SJSA1 (cell line): ENCODE measurements around the gene CHST8. TPM values are rescaled to one million over a fixed set of nuclear protein-coding genes. Genes with fewer than 3 reads are reported as not detected.

Source experiments
- DNase-seq, 2 experiments: peaks; one replicate each; pipeline ENCODE4 v3.0.0-alpha.2; 2015 to 2020; ENCODE audit warnings: low spot score in 2 of 2, low read depth in 1 of 2
- H3K27ac ChIP-seq: fragments of 250-450 bp; sonication (Bioruptor Pico); 2 replicates; pipeline ENCODE4 v1.5.1; 2020; ENCODE audit warnings: mild to moderate bottlenecking, moderate library complexity
- H3K27me3 ChIP-seq: fragments of 250-450 bp; sonication (Bioruptor Pico); replicated peaks from 2 replicates; pipeline ENCODE4 v1.5.1; 2020; ENCODE audit warnings: mild to moderate bottlenecking, moderate library complexity
- H3K36me3 ChIP-seq: fragments of 250-450 bp; sonication (Bioruptor Pico); 2 replicates; pipeline ENCODE4 v1.5.1; 2020; ENCODE audit warnings: mild to moderate bottlenecking
- H3K4me1 ChIP-seq: fragments of 250-450 bp; sonication (Bioruptor Pico); replicated peaks from 2 replicates; pipeline ENCODE4 v1.6.1; 2021; ENCODE audit warnings: mild to moderate bottlenecking
- H3K4me3 ChIP-seq: fragments of 250-450 bp; sonication (Bioruptor Pico); 2 replicates; pipeline ENCODE4 v1.5.1; 2020; ENCODE audit warnings: mild to moderate bottlenecking
- H3K9me3 ChIP-seq: fragments of 250-450 bp; sonication (Bioruptor Pico); replicated peaks from 2 replicates; pipeline ENCODE4 v1.5.1; 2020; ENCODE audit warnings: mild to moderate bottlenecking
- total RNA-seq: library from RNA; depleted of rRNA; stranded (reverse); fragments of >200 nt; shearing (Covaris generic); gene quantifications from 2 replicates; pipeline ENCODE4 v1.2.3, GENCODE V29; 2014

CHST8 gene
- total RNA-seq, 1 experiment from 2014 or later, result not detected

GRCh38 chr19:33750587-33751435, 129.1 kb downstream of the CHST8 start:
- no peak overlapping the region for H3K27ac ChIP-seq
- no peak overlapping the region for H3K4me3 ChIP-seq
- no peak for DNase-seq
- peaks cover 9% of the 10 kb centered on the region for H3K27me3 ChIP-seq
- no peaks in the 10 kb centered on the region for H3K9me3 ChIP-seq
- no peaks in the 10 kb centered on the region for H3K4me1 ChIP-seq
- H3K36me3 ChIP-seq, result no peaks in the 10 kb centered on the region

GRCh38 chr19:33751436-33751770, 129.7 kb downstream of the CHST8 start:
- DNase-seq, result no peak
- no peaks in the 10 kb centered on the region for H3K4me1 ChIP-seq
- no peak overlapping the region for H3K4me3 ChIP-seq
- no peaks in the 10 kb centered on the region for H3K36me3 ChIP-seq
- H3K27me3 ChIP-seq, result peaks cover 9% of the 10 kb centered on the region
- no peak overlapping the region for H3K27ac ChIP-seq
- no peaks in the 10 kb centered on the region for H3K9me3 ChIP-seq

- Histone ChIP-seq H3K9me3 (no peaks in the 10 kb centered on the region), H3K27ac (no peak overlapping the region), H3K27me3 (peaks cover 8% of the 10 kb centered on the region; the same call in 1 of the 2 replicates), H3K4me3 (no peak overlapping the region), H3K4me1 (no peaks in the 10 kb centered on the region), H3K36me3 (no peaks in the 10 kb centered on the region)
- DNase-seq, result no peak
Measured at GRCh38 chr19:33752018-33752800, 130.5 kb downstream of the CHST8 start.

GRCh38 chr19:33752945-33753344, 131.2 kb downstream of the CHST8 start:
- no peak overlapping the region for H3K27ac ChIP-seq
- H3K27me3 ChIP-seq, result peaks cover 4% of the 10 kb centered on the region; the same call in 1 of the 2 replicates
- H3K4me1 ChIP-seq, result no peaks in the 10 kb centered on the region
- DNase-seq, result no peak
- H3K4me3 ChIP-seq, result no peak overlapping the region
- no peaks in the 10 kb centered on the region for H3K36me3 ChIP-seq
- H3K9me3 ChIP-seq, result no peaks in the 10 kb centered on the region

GRCh38 chr19:33754361-33754760, 132.6 kb downstream of the CHST8 start:
- Histone ChIP-seq H3K36me3 (no peaks in the 10 kb centered on the region), H3K27ac (no peak overlapping the region), H3K27me3 (peaks cover 4% of the 10 kb centered on the region; the same call in 1 of the 2 replicates), H3K4me1 (peaks cover 10% of the 10 kb centered on the region), H3K9me3 (no peaks in the 10 kb centered on the region), H3K4me3 (no peak overlapping the region)
- no peak for DNase-seq

- Histone ChIP-seq H3K9me3 (no peaks in the 10 kb centered on the region), H3K4me3 (no peak overlapping the region), H3K27me3 (peaks cover 4% of the 10 kb centered on the region; the same call in 1 of the 2 replicates), H3K4me1 (peaks cover 10% of the 10 kb centered on the region), H3K27ac (no peak overlapping the region), H3K36me3 (no peaks in the 10 kb centered on the region)
- DNase-seq, result no peak
Measured at GRCh38 chr19:33755099-33756035, 133.6 kb downstream of the CHST8 start.

- Histone ChIP-seq H3K4me1 (peaks cover 10% of the 10 kb centered on the region), H3K4me3 (no peak overlapping the region), H3K36me3 (no peaks in the 10 kb centered on the region), H3K27ac (no peak overlapping the region), H3K27me3 (peaks cover 4% of the 10 kb centered on the region; the same call in 1 of the 2 replicates), H3K9me3 (no peaks in the 10 kb centered on the region)
- DNase-seq, result no peak
Measured at GRCh38 chr19:33756177-33756576, 134.4 kb downstream of the CHST8 start.

GRCh38 chr19:33758541-33759013, 136.8 kb downstream of the CHST8 start:
- peak; percentile 48 to 59 for DNase-seq
- Histone ChIP-seq H3K27ac (no peak overlapping the region), H3K4me3 (no peak overlapping the region), H3K9me3 (no peaks in the 10 kb centered on the region), H3K27me3 (no peaks in the 10 kb centered on the region), H3K4me1 (peaks cover 10% of the 10 kb centered on the region), H3K36me3 (no peaks in the 10 kb centered on the region)

GRCh38 chr19:33759356-33759755, 137.6 kb downstream of the CHST8 start:
- Histone ChIP-seq H3K27me3 (no peaks in the 10 kb centered on the region), H3K4me3 (no peak overlapping the region), H3K27ac (no peak overlapping the region), H3K9me3 (no peaks in the 10 kb centered on the region), H3K4me1 (peaks cover 10% of the 10 kb centered on the region), H3K36me3 (no peaks in the 10 kb centered on the region)
- no peak for DNase-seq

- no peak overlapping the region for H3K4me3 ChIP-seq
- H3K27ac ChIP-seq, result no peak overlapping the region
- H3K36me3 ChIP-seq, result no peaks in the 10 kb centered on the region
- H3K27me3 ChIP-seq, result no peaks in the 10 kb centered on the region; the same call in 1 of the 2 replicates
- no peaks in the 10 kb centered on the region for H3K9me3 ChIP-seq
- DNase-seq, result no peak
- H3K4me1 ChIP-seq, result peaks cover 4% of the 10 kb centered on the region
Measured at GRCh38 chr19:33763633-33764371, 142.0 kb downstream of the CHST8 start.

- Histone ChIP-seq H3K27me3 (peaks cover 3% of the 10 kb centered on the region; the same call in 1 of the 2 replicates), H3K4me3 (no peak overlapping the region), H3K9me3 (no peaks in the 10 kb centered on the region), H3K27ac (no peak overlapping the region), H3K36me3 (no peaks in the 10 kb centered on the region), H3K4me1 (no peaks in the 10 kb centered on the region)
- DNase-seq, result no peak
Measured at GRCh38 chr19:33766623-33767022, 144.9 kb downstream of the CHST8 start.

- Histone ChIP-seq H3K36me3 (no peaks in the 10 kb centered on the region), H3K9me3 (no peaks in the 10 kb centered on the region), H3K4me3 (no peak overlapping the region), H3K4me1 (no peaks in the 10 kb centered on the region), H3K27me3 (peaks cover 3% of the 10 kb centered on the region; the same call in 1 of the 2 replicates), H3K27ac (no peak overlapping the region)
- no peak for DNase-seq
Measured at GRCh38 chr19:33767898-33768413, 146.2 kb downstream of the CHST8 start.
